Activated naive CD4-positive, alpha-beta T cell treated with anti-CD3 and anti-CD28 coated beads for 36 hours (primary cell): ENCODE results near the gene ST3GAL5. TPM values are rescaled to one million over a fixed set of nuclear protein-coding genes. Genes with fewer than 3 reads are reported as not detected.
A peak's percentile ranks its signal among the peaks of the same experiment; 100 is the strongest.

Source experiments
- CTCF ChIA-PET: fragments of 350-600 bp; sonication (Branson Sonifier 250); formaldehyde crosslinking; loops from one replicate; lab custom pipeline; 2021; ENCODE audit warnings: antibody characterized with exemption; lab: Charles Lee
- DNase-seq: peaks from one replicate; pipeline ENCODE4 v3.0.0-alpha.2; 2020
- H3K27ac Mint-ChIP-seq: one replicate; pipeline ENCODE4 v1.8.0; 2021; ENCODE audit warnings: mild to moderate bottlenecking, mixed read lengths
- H3K27me3 Mint-ChIP-seq: one replicate; pipeline ENCODE4 v1.8.0; 2021; ENCODE audit warnings: low read depth, mixed read lengths
- H3K36me3 Mint-ChIP-seq: one replicate; pipeline ENCODE4 v1.8.0; 2021; ENCODE audit warnings: low read depth, mixed read lengths
- H3K4me1 Mint-ChIP-seq: one replicate; pipeline ENCODE4 v1.8.0; 2021; ENCODE audit warnings: low read depth, mixed read lengths
- H3K4me3 Mint-ChIP-seq: one replicate; pipeline ENCODE4 v1.8.0; 2021; ENCODE audit warnings: mild to moderate bottlenecking, moderate library complexity, mixed read lengths
- H3K9me3 Mint-ChIP-seq: one replicate; pipeline ENCODE4 v1.8.0; 2021; ENCODE audit warnings: mixed read lengths
- intact Hi-C: fragments of 100-400 bp; cut with micrococcal nuclease; formaldehyde crosslinking; loops from one replicate; pipeline ENCODE4 v1.15.1; 2023
- total RNA-seq, 2 experiments: library from RNA; stranded (reverse); gene quantifications; one replicate each; pipeline ENCODE4 v1.2.3, GENCODE V29; 2021

ST3GAL5 gene
- total RNA-seq, 2 experiments from 2014 or later = 9.5 to 10.4 TPM

DNA sequence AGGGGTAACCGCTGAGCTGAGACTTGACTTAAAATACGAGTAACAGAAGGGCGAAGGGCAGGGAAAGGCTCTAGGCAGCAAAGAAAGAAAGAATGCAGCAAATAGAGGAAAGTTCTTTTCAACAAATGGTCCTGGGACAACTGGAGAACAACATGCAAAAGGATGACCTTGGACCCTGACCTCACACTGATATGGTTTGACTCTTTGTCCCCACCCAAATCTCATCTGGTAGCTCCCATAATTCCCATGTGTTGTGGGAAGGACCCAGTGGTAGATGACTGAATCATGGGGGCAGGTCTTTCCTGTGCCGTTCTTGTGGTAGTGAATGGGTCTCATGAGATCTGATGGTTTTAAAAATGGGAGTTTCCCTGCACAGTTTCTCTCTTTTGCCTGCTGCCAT is 33.9 kb downstream of the ST3GAL5 start:
- Mint-ChIP-seq H3K27ac (peak overlapping the region; percentile 98), H3K4me3 (no peak overlapping the region), H3K9me3 (peaks cover 12% of the 10 kb centered on the region), H3K36me3 (peaks cover 12% of the 10 kb centered on the region), H3K4me1 (peaks cover 62% of the 10 kb centered on the region), H3K27me3 (no peaks in the 10 kb centered on the region)
- CTCF ChIA-PET = interaction anchor here (1.0 to 3.3 kb wide), 3 partner anchors 24 to 34 kb away, joined by 3 to 15 read pairs (median 4); partner anchors contain the start of gene ST3GAL5
- DNase-seq = peak; percentile 43
- intact Hi-C loops = loop anchor here (10.0 kb wide), 1 partner anchor 340 kb away; the partner anchor contains the start of genes IMMT and MRPL35

DNA sequence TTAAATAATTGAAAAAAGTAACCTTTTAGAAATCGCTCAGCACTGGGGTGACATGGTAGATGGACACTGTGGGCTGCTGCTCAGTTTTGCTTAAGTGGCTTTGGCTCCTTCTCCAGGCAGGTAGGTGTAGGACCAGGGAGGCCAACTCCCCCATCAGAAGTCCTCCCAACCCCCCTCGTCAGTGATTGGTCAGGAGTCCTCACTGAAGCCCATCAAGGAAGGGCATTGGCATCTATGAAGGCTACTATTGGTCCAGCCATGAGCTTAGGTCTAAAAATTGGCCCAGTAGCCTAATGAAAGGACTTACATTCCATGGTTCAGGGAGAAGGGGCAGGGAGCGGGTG is 34.7 kb downstream of the ST3GAL5 start:
- H3K4me3 Mint-ChIP-seq = peak overlapping the region; percentile 74
- peak; percentile 49 for DNase-seq
- CTCF ChIA-PET = interaction anchor here (0.7 to 3.3 kb wide), 5 partner anchors 10 to 34 kb away, joined by 3 to 15 read pairs (median 4); partner anchors contain the start of gene ST3GAL5
- no peaks in the 10 kb centered on the region for H3K27me3 Mint-ChIP-seq
- H3K27ac Mint-ChIP-seq = peak overlapping the region; percentile 98
- peaks cover 12% of the 10 kb centered on the region for H3K36me3 Mint-ChIP-seq
- H3K9me3 Mint-ChIP-seq = peaks cover 12% of the 10 kb centered on the region
- intact Hi-C loops = loop anchor here (10.0 kb wide), 1 partner anchor 341 kb away; the partner anchor contains the start of genes IMMT and MRPL35
- H3K4me1 Mint-ChIP-seq = peaks cover 64% of the 10 kb centered on the region

DNA sequence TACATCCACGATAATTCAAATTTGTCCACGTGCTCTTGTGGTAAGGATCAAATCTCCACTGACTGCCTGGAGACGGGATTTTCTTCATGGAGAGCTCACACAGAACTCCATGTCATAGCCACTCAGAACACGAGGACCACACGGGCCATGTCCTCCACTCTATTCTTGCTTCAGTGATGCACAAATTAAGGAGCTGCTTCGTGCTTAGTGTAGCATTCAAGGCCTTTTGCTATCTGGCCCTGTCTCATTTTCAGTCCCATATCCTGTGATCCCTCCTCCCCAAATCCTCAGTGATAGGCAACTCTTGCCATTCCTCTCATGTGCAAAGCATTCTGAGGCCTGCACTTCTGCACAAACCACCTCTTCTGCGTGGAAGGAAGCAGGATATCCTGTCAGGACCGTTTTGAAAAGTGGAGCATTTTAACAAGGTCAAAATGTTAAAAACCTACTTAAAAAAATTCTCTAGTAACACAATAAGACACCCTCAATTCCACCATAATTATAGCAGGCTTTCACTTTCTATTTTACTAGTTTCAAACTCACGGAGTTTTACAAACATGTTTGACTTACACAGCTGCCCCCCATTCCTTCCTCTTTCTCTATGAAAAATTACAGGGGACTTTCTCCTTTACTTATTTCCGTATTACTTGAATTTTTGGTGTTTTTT is 35.2 kb downstream of the ST3GAL5 start:
- Mint-ChIP-seq H3K4me1 (peaks cover 64% of the 10 kb centered on the region), H3K27me3 (no peaks in the 10 kb centered on the region), H3K27ac (peak overlapping the region; percentile 98), H3K36me3 (peaks cover 12% of the 10 kb centered on the region), H3K9me3 (peaks cover 12% of the 10 kb centered on the region), H3K4me3 (peak overlapping the region; percentile 74)
- CTCF ChIA-PET = interaction anchor here (0.7 to 3.3 kb wide), 3 partner anchors 11 to 35 kb away, joined by 3 to 15 read pairs (median 6); partner anchors contain the start of gene ST3GAL5
- intact Hi-C loops = loop anchor here (1.0 to 10.0 kb wide), 6 partner anchors 8 to 341 kb away; partner anchors contain the start of genes IMMT and MRPL35
- peak; percentile 61 for DNase-seq

DNA sequence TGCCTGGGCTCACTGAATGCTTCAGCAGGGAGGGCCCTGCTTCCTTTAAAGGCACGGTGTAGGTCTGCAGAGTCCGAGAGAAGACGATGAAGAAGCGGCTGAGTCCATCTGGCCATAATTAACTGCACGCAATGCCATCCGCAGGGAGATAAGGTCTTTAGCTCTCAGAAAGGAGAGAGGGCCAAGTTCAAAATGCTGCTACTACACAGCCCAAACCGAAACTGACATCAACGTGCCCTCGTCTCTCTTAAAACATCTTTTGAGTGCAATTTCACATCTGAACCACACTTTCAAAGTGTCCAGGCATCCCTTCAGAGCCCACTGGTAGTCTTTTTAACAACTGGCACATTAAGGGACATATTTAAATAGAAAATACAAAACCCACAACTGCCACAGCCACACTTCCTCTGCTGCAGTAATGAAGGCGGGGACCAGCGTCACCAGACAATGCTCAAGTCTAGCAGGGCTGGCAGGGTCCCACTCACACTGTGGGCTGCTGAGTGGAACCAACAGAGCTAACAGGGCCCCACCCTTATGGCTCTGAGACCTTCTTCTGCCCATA is 35.8 kb downstream of the ST3GAL5 start:
- H3K9me3 Mint-ChIP-seq = peaks cover 12% of the 10 kb centered on the region
- H3K4me3 Mint-ChIP-seq = peak overlapping the region; percentile 74
- CTCF ChIA-PET = interaction anchor here (1.6 to 3.3 kb wide), 2 partner anchors 11 to 36 kb away, joined by 6 to 15 read pairs; partner anchors contain the start of gene ST3GAL5
- peak overlapping the region; percentile 98 for H3K27ac Mint-ChIP-seq
- H3K36me3 Mint-ChIP-seq = peaks cover 13% of the 10 kb centered on the region
- DNase-seq = peak; percentile 70
- peaks cover 70% of the 10 kb centered on the region for H3K4me1 Mint-ChIP-seq
- intact Hi-C loops = loop anchor here (1.0 to 10.0 kb wide), 6 partner anchors 8 to 342 kb away; partner anchors contain the start of genes IMMT and MRPL35
- no peaks in the 10 kb centered on the region for H3K27me3 Mint-ChIP-seq

DNA sequence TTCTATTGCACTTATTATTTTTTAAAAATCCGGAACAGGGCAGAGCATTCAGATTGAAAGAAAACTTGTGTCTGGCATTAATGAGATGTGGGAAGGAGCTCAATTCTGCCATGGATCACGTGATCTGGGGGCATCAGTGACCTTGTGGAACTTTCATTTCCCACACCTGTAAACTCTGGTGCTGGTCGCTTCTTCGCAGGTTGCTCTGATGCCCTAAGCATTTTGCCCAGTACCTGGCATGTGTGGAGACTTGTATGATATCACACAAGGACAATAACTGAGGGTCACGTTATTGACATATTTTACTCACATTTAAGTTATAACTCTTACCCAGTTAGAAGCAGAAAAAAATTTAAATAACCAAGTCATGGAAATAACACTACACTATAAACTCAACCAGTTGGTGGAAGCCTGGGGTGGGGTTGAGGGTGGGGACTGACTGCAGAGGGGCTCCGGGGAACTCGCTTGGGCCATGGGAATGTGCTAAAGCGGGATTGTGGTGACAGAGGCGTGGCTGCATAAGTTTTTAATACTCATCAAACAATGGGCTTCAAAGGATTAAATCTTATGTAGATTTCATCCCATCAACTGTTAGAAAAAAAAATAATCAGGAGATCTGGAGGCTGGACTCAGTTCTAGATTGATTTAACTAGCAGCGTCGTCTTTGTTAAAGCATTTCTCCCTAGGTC is 36.5 kb downstream of the ST3GAL5 start:
- Mint-ChIP-seq H3K9me3 (peaks cover 12% of the 10 kb centered on the region), H3K36me3 (peaks cover 13% of the 10 kb centered on the region), H3K27me3 (no peaks in the 10 kb centered on the region), H3K4me3 (peak overlapping the region; percentile 74), H3K4me1 (peaks cover 69% of the 10 kb centered on the region), H3K27ac (peak overlapping the region; percentile 98)
- CTCF ChIA-PET = interaction anchor here (1.1 to 3.7 kb wide), 4 partner anchors 14 to 37 kb away, joined by 3 to 15 read pairs (median 8); partner anchors contain the start of gene ST3GAL5
- no peak for DNase-seq
- intact Hi-C loops = loop anchor here (10.0 kb wide), 1 partner anchor 343 kb away; the partner anchor contains the start of genes IMMT and MRPL35

DNA sequence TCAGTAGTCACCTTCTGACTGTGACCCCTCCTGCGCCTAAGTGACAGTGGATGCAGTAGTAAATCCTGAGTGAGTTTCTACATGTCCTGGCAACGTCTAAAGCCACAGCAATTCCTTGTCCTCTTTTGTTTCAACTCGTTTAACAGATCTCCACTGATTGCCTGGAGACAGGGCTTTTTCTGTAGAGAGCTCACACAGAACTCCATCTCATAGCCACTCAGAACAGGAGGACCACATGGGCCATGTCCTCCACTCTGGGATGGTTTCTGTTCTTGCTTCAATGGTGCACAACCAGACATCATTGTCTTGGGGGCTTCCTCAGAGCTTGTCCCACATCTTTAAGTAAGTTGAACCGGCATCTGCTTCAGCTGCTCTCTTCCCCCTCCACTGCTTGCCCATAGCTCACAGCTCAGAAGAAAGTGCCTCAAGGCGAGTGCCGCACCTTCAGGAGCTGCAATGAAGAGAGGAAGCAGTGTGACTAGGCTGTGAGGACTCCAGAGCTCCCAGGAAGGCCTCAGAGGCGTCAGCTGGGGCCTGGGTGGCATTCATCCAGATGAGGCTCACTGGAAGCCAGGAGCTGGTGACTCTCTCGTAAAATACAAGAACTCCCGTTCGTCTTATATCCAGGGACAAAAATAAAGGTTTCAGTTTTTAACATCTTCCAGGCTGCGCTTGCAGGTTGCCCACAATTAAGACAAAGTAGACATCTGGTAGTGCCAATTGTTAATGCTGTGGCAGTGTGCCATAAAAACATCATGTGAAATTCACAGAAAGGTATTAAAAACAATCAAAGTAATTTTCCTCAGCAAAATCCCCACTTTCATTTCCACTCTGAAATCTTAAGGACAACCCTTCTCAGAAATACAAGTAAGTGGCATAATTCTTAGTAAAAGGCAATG is 37.3 kb downstream of the ST3GAL5 start:
- peak overlapping the region; percentile 74 for H3K4me3 Mint-ChIP-seq
- H3K9me3 Mint-ChIP-seq = peaks cover 12% of the 10 kb centered on the region
- intact Hi-C loops = loop anchor here (10.0 kb wide), 1 partner anchor 343 kb away; the partner anchor contains the start of genes IMMT and MRPL35
- peak; percentile 50 for DNase-seq
- H3K27ac Mint-ChIP-seq = peak overlapping the region; percentile 98
- peaks cover 72% of the 10 kb centered on the region for H3K4me1 Mint-ChIP-seq
- CTCF ChIA-PET = interaction anchor here (0.6 to 3.7 kb wide), 8 partner anchors 13 to 141 kb away, joined by 3 to 12 read pairs (median 3); partner anchors contain the start of gene ST3GAL5
- H3K27me3 Mint-ChIP-seq = no peaks in the 10 kb centered on the region
- H3K36me3 Mint-ChIP-seq = peaks cover 13% of the 10 kb centered on the region

DNA sequence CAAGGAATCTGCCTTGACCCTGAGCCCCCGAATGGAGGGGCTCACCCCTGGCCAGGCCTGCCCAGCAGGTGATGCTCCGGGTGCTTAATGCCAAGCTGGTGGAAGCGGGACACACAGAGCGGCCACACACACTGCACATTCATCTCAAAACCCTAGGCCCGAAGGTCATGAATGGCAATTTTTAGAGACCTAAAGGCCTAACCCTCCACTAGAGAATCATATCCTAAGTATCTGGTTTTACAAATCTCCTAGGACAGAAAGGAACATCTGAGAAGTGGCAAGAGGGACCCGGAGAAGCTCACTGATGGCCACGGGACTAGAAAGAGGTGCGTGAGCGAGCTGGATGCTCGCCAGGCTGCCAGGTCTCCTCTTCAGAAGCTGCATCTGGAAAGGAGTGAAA is 38.3 kb downstream of the ST3GAL5 start:
- Mint-ChIP-seq H3K36me3 (peaks cover 5% of the 10 kb centered on the region), H3K4me3 (no peak overlapping the region), H3K9me3 (peaks cover 9% of the 10 kb centered on the region), H3K27ac (no peak overlapping the region), H3K4me1 (peaks cover 69% of the 10 kb centered on the region), H3K27me3 (no peaks in the 10 kb centered on the region)
- DNase-seq = no peak
- intact Hi-C loops = loop anchor here (10.0 kb wide), 1 partner anchor 344 kb away; the partner anchor contains the start of genes IMMT and MRPL35
- CTCF ChIA-PET = interaction anchor here (0.6 to 3.7 kb wide), 5 partner anchors 12 to 177 kb away, joined by 3 to 12 read pairs (median 4); partner anchors contain the start of gene ST3GAL5

DNA sequence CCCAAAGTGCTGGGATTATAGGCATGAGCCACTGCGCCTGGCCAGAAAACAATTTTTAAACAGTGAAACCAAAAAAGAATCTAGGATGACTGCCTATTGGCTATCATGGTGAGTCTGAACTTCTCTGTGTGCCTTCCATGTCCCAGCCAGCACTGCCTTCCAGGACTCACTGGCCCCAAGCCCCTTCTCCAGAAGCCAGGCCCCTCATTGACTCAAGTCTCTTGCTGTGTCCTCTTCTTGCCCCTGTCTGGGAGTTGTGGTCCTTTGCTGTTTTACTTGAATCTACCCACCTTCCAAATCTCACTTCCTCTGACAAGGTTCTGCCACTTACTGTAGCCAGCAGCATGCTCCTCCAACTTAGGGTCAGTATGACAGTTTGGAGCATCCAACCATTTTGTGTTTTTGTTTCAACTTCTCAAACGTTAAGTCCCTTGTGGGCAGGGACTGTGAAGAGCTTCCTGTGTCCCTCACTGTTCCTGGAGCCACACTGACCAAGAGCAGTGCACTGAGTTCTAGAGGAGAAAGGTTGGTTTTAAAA is 41.7 kb downstream of the ST3GAL5 start:
- Mint-ChIP-seq H3K4me3 (no peak overlapping the region), H3K27ac (no peak overlapping the region), H3K9me3 (no peaks in the 10 kb centered on the region), H3K27me3 (no peaks in the 10 kb centered on the region), H3K4me1 (peaks cover 40% of the 10 kb centered on the region), H3K36me3 (peaks cover 15% of the 10 kb centered on the region)
- no peak for DNase-seq
- intact Hi-C loops = no loop called here
- CTCF ChIA-PET = interaction anchor here (1.2 to 2.2 kb wide), 2 partner anchors 20 to 32 kb away, joined by 3 to 7 read pairs; no protein-coding TSS in a partner anchor

DNA sequence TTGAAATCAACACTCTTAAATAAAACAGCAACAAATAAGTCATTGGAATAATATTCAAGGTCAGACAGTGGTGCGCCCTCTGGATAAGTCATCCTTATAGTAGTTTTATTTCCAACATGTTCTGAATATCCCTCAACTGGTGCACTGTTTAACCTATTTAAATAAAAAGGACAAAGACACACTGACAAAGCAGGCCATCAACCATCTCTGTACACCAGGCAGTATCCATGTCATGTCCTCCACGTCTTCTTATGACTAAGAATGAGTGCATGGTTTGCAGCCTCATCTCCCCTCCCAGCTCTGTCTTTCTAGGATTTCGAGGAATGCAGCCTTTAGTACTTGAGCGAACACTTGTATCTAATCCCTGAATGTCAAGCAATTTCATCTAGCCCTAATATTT is 42.4 kb downstream of the ST3GAL5 start:
- Mint-ChIP-seq H3K9me3 (no peaks in the 10 kb centered on the region), H3K36me3 (peaks cover 18% of the 10 kb centered on the region), H3K4me1 (peaks cover 33% of the 10 kb centered on the region), H3K4me3 (no peak overlapping the region), H3K27ac (no peak overlapping the region), H3K27me3 (no peaks in the 10 kb centered on the region)
- no peak for DNase-seq
- CTCF ChIA-PET = interaction anchor here (2.2 kb wide), 1 partner anchor 19 kb away, joined by 7 read pairs; no protein-coding TSS in a partner anchor
- intact Hi-C loops = no loop called here

DNA sequence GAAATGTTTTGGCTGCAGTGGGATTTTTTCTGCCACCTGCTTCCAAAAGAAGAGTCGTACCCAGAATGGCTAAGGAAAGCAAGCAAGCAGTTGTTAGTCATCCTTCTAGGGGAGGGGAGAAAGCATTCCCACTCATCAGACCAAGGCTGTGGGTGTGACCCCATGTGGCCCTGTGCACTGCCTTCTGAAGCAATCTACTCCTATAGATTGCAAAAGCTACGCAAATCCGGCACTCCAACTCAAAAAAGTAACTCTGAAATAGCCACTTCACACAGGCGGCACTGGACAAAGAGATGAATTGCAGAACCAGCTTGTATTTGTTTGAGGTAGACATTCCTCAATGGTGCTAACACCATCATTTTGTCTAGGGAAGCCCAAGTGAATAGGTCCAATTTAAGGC is 44.3 kb downstream of the ST3GAL5 start:
- Mint-ChIP-seq H3K36me3 (peaks cover 23% of the 10 kb centered on the region), H3K27ac (no peak overlapping the region), H3K27me3 (no peaks in the 10 kb centered on the region), H3K4me3 (no peak overlapping the region), H3K9me3 (no peaks in the 10 kb centered on the region), H3K4me1 (peaks cover 22% of the 10 kb centered on the region)
- intact Hi-C loops = loop anchor here (1.0 kb wide), 1 partner anchor 9 kb away; no protein-coding TSS in a partner anchor
- no peak for DNase-seq
- CTCF ChIA-PET = interaction anchor here (1.5 to 1.8 kb wide), 4 partner anchors 14 to 236 kb away, joined by 4 to 9 read pairs (median 6); no protein-coding TSS in a partner anchor
